DMS 273 treated with DMSO at 0.1 percent for 48 hours (cell line): ENCODE data around the gene WIPI1.
"Not testable (repeated sequence)": the region's sequence is repeated elsewhere in the genome, so short reads cannot be mapped to it uniquely, and the experiment has no call there.

Experiments
- DNase-seq: peaks from one replicate; lab custom pipeline; 2025; lab: John Stamatoyannopoulos, UW

WIPI1 gene

GRCh38 chr17:68457168-68457538, at the start of gene WIPI1:
Gene WIPI1, minus strand, starts transcription at chr17:68457496. Its CDS starts 75 bp downstream, at chr17:68457421.
- no peak for DNase-seq

- DNase-seq, result no peak
These were observed 48.7 kb upstream of the WIPI1 start for GRCh38 chr17:68505951-68506350.

GRCh38 chr17:68501074-68501473, 43.8 kb upstream of the WIPI1 start:
- no peak for DNase-seq

GRCh38 chr17:68499587-68499986, 42.3 kb upstream of the WIPI1 start:
- no peak for DNase-seq

- DNase-seq, result no peak
These were observed 41.4 kb upstream of the WIPI1 start for GRCh38 chr17:68498479-68499326.

- no peak for DNase-seq
These were observed 40.6 kb upstream of the WIPI1 start for GRCh38 chr17:68497885-68498319.

GRCh38 chr17:68495081-68495480, 37.8 kb upstream of the WIPI1 start:
- no peak for DNase-seq

GRCh38 chr17:68492394-68493054, 35.2 kb upstream of the WIPI1 start:
- DNase-seq, result not testable (repeated sequence)

GRCh38 chr17:68491381-68492231, 34.3 kb upstream of the WIPI1 start:
- DNase-seq, result peak; percentile 45

- no peak for DNase-seq
These were observed 32.6 kb upstream of the WIPI1 start for GRCh38 chr17:68489919-68490318.

- no peak for DNase-seq
These were observed 27.2 kb upstream of the WIPI1 start for GRCh38 chr17:68484458-68484857.

- DNase-seq, result no peak
These were observed 25.3 kb upstream of the WIPI1 start for GRCh38 chr17:68482576-68483041.

GRCh38 chr17:68480885-68481284, 23.6 kb upstream of the WIPI1 start:
- DNase-seq, result no peak

- no peak for DNase-seq
These were observed 13.7 kb upstream of the WIPI1 start for GRCh38 chr17:68470961-68471360.

- DNase-seq, result peak; percentile 8
These were observed 11.5 kb upstream of the WIPI1 start for GRCh38 chr17:68468788-68469187.

GRCh38 chr17:68468334-68468733, 11.0 kb upstream of the WIPI1 start:
- DNase-seq, result no peak

- DNase-seq, result no peak
These were observed 6.1 kb upstream of the WIPI1 start for GRCh38 chr17:68463211-68464019.

GRCh38 chr17:68462381-68463210, 5.3 kb upstream of the WIPI1 start:
- peak; percentile 62 for DNase-seq

- DNase-seq, result no peak
These were observed 4.3 kb upstream of the WIPI1 start for GRCh38 chr17:68461589-68461988.

- DNase-seq, result peak; percentile 29
These were observed 3.8 kb upstream of the WIPI1 start for GRCh38 chr17:68461122-68461539.
